Measurements from ENCODE around the gene ARHGAP6. TPM values are rescaled to one million over a fixed set of nuclear protein-coding genes. Genes with fewer than 3 reads are reported as not detected.

ARHGAP6 gene
- total and polyA plus RNA-seq, 9 of the 15 experiments (the other 6 are each of a cell fraction or from before 2014, with no cell fraction given): 12.5 to 63.6 (median 41.8) TPM

DNA sequence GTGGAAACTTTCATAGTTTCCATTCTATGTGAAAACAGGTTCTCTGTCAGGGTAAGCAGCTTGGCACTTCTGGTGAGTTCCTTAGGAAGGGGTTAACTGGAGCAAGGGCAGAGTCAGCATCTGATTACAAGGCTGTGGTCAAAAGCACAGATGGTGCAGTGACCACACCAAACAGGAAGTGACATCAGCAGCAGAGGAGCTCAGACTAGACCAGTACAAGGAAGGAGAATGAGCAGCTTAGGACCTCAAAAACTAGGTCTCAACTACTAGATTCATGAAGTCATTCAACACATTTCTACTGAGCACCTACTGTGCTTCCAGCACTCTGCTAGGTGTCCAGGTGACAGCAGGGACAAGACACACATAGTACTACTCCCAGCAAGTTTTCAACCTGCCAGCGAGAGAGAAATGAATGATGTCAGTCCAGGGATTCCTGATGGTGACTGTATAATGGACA is 242.3 kb downstream of the ARHGAP6 start (continued):
- TF ChIP-seq, protein P1, sequence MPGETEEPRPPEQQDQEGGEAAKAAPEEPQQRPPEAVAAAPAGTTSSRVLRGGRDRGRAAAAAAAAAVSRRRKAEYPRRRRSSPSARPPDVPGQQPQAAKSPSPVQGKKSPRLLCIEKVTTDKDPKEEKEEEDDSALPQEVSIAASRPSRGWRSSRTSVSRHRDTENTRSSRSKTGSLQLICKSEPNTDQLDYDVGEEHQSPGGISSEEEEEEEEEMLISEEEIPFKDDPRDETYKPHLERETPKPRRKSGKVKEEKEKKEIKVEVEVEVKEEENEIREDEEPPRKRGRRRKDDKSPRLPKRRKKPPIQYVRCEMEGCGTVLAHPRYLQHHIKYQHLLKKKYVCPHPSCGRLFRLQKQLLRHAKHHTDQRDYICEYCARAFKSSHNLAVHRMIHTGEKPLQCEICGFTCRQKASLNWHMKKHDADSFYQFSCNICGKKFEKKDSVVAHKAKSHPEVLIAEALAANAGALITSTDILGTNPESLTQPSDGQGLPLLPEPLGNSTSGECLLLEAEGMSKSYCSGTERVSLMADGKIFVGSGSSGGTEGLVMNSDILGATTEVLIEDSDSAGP (CRISPR knock-in tag; IDR thresholded peaks at IDR 0.05): no peak
- TF ChIP-seq TARDBP (IDR thresholded peaks at IDR 0.05): no peak
- TF ChIP-seq, protein P2, sequence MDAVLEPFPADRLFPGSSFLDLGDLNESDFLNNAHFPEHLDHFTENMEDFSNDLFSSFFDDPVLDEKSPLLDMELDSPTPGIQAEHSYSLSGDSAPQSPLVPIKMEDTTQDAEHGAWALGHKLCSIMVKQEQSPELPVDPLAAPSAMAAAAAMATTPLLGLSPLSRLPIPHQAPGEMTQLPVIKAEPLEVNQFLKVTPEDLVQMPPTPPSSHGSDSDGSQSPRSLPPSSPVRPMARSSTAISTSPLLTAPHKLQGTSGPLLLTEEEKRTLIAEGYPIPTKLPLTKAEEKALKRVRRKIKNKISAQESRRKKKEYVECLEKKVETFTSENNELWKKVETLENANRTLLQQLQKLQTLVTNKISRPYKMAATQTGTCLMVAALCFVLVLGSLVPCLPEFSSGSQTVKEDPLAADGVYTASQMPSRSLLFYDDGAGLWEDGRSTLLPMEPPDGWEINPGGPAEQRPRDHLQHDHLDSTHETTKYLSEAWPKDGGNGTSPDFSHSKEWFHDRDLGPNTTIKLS (IDR thresholded peaks at IDR 0.05; ENCODE audit: borderline replicate concordance, low read depth): no peak
- peak; percentile 37; the same call in 1 of the 2 replicates for TF ChIP-seq MTA2 (IDR thresholded peaks at IDR 0.05; ENCODE audit: low read depth)
- no peak for TF ChIP-seq SMAD2 (IDR thresholded peaks at IDR 0.05; ENCODE audit: low read depth, low read length)
- no peak for TF ChIP-seq TSC22D4 (tag; IDR thresholded peaks at IDR 0.05)
- no peak for TF ChIP-seq ZNF76 (CRISPR knock-in tag; IDR thresholded peaks at IDR 0.05; ENCODE audit: borderline replicate concordance)
- TF ChIP-seq THRAP3 (IDR thresholded peaks at IDR 0.05; ENCODE audit: borderline replicate concordance): no peak
- no peak for TF ChIP-seq PTRF (tag; IDR thresholded peaks at IDR 0.05)
- no peak for TF ChIP-seq KDM2B (CRISPR knock-in tag; IDR thresholded peaks at IDR 0.05)
- no peak for TF ChIP-seq HDAC3 (IDR thresholded peaks at IDR 0.05; ENCODE audit: borderline replicate concordance, partially characterized antibody)
- TF ChIP-seq, protein P3, sequence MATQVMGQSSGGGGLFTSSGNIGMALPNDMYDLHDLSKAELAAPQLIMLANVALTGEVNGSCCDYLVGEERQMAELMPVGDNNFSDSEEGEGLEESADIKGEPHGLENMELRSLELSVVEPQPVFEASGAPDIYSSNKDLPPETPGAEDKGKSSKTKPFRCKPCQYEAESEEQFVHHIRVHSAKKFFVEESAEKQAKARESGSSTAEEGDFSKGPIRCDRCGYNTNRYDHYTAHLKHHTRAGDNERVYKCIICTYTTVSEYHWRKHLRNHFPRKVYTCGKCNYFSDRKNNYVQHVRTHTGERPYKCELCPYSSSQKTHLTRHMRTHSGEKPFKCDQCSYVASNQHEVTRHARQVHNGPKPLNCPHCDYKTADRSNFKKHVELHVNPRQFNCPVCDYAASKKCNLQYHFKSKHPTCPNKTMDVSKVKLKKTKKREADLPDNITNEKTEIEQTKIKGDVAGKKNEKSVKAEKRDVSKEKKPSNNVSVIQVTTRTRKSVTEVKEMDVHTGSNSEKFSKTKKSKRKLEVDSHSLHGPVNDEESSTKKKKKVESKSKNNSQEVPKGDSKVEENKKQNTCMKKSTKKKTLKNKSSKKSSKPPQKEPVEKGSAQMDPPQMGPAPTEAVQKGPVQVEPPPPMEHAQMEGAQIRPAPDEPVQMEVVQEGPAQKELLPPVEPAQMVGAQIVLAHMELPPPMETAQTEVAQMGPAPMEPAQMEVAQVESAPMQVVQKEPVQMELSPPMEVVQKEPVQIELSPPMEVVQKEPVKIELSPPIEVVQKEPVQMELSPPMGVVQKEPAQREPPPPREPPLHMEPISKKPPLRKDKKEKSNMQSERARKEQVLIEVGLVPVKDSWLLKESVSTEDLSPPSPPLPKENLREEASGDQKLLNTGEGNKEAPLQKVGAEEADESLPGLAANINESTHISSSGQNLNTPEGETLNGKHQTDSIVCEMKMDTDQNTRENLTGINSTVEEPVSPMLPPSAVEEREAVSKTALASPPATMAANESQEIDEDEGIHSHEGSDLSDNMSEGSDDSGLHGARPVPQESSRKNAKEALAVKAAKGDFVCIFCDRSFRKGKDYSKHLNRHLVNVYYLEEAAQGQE (IDR thresholded peaks at IDR 0.05; ENCODE audit: borderline replicate concordance): no peak
- TF ChIP-seq, protein P3 (CRISPR knock-in tag; IDR thresholded peaks at IDR 0.05; ENCODE audit: low read depth): no peak
- TF ChIP-seq TAF7 (tag; IDR thresholded peaks at IDR 0.05): no peak
- TF ChIP-seq SRSF1 (IDR thresholded peaks at IDR 0.05; ENCODE audit: low read depth, low read length): no peak
- TF ChIP-seq CEBPB (tag; IDR thresholded peaks at IDR 0.05): no peak
- TF ChIP-seq FOXK2 (conservative IDR thresholded peaks at IDR 0.05 in 1 of 2, IDR thresholded peaks at IDR 0.05 in 1 of 2; ENCODE audit: low read depth in 2 of 2): 0 out of 4 replicates have a peak, but pooled peaks of 1 of the 2 experiments have one; percentile 26
- TF ChIP-seq ZSCAN32 (CRISPR knock-in tag; IDR thresholded peaks at IDR 0.05): no peak
- peak; percentile 54 for TF ChIP-seq TAF1 (IDR thresholded peaks at IDR 0.05; ENCODE audit: control insufficient read depth, extremely low read depth, insufficient read depth, low read length, severe bottlenecking)
